ENCODE results near the gene KIF5A.

GRCh38 chr12:57620245-57620935, 70.5 kb downstream of the KIF5A start:
- TF ChIP-seq ELF1 (IDR thresholded peaks at IDR 0.05) (no peak), RAD21 (IDR thresholded peaks at IDR 0.05; ENCODE audit: low read length) (no peak)
